T-helper 1 cell (primary cell): ENCODE results near the gene IFNA8.
A peak's percentile ranks its signal among the peaks of the same experiment; 100 is the strongest.
"Not testable (repeated sequence)": the region's sequence is repeated elsewhere in the genome, so short reads cannot be mapped to it uniquely, and the experiment has no call there.

ENCODE experiments used
- DNase-seq, 5 donors: peaks; one replicate each; pipeline ENCODE4 v3.0.0-alpha.2; 2012 to 2020

IFNA8 gene

DNA sequence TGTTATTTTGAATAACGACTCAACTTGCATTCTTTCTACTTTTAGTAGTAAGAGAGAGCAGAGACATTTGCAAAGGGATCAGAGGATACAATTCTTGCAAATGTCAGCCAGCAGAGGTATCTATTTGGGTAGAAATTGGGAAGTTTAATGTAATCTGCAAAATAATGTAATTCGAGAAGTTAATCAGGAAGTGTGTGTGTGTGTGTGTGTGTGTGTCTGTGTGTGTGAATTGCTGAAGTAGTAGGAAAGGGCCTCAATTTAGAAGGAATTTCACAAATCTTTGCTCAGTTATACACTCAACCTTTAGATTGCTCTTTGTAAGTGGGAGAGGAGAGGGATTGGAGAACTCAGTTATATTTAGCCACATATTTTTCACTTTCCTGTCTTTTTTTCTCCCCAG, 20.3 kb downstream of the IFNA8 start:
- DNase-seq, result no peak

DNA sequence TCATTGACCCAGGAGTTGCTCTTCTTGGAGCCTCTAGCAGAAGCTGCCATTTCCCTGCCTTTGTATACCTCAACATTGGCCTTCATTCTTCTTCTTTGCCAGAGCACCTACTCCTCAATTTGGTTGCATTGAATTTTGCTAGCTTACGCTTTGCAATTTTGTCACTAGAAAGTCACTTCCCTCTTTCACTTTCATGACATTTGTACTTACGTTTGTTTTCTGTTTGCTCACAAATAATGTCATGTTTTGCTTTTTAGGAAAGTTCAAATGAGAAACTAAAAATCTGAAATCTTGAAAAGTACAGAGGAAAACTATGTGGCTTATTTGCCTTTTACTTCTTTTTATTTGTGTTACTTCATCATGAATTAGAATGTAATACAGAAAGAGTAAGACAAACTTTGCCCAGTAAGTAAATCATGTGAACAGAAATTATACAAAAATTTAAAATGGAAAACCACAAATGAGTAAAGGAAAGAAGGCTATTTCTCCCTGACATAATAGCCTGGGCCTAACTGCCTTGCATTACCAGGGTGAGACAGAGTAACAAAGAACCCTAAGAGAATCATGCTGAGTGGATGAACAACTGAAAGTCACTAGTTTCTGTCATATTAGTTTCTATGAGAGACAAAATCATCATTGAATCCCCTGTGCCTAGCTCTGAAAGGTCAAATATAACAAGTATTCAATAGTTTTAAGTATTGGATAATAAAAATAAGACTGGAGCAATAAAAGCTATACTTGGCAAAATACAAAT, 23.9 kb downstream of the IFNA8 start:
- no peak for DNase-seq

- peak in 4 of 5 donors; percentile 17 to 32 (median 21) for DNase-seq
Observed at GRCh38 chr9:21434202-21435014, 25.5 kb downstream of the IFNA8 start.

GRCh38 chr9:21435015-21435383, 26.1 kb downstream of the IFNA8 start:
- not testable (repeated sequence) for DNase-seq

- DNase-seq, result no peak
Observed at GRCh38 chr9:21440139-21440538, 31.2 kb downstream of the IFNA8 start, which contains the start of gene IFNA1. Gene IFNA1, plus strand, starts transcription at chr9:21440439. Its CDS starts 69 bp downstream, at chr9:21440508.

GRCh38 chr9:21443849-21444625, 35.1 kb downstream of the IFNA8 start:
- peak in 1 of 5 donors; percentile 63 for DNase-seq

GRCh38 chr9:21449312-21449711, 40.4 kb downstream of the IFNA8 start:
- DNase-seq, result not testable (repeated sequence)

- DNase-seq, result no peak
Observed at GRCh38 chr9:21450733-21451394, 41.9 kb downstream of the IFNA8 start.

GRCh38 chr9:21452681-21453080, 43.8 kb downstream of the IFNA8 start:
- no peak for DNase-seq

- DNase-seq, result no peak
Observed at GRCh38 chr9:21454149-21454548, 45.2 kb downstream of the IFNA8 start.

DNA sequence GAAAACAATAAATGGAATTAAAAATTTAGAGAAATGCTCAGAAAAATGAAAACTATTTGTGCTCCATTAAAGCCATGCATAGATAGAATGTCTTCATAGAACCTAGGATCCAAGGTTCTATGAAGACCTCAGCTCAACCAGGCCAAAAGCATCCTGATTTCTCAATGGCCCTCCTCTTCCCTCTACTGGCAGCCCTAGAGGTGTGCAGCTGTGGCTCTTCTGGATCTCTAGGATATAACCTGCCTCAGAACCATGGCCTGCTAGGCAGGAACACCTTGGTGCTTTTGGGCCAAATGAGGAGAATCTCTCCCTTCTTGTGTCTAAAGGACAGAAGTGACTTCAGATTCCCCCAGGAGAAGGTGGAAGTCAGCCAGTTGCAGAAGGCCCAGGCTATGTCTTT, 46.4 kb downstream of the IFNA8 start:
- DNase-seq, result peak in 2 of 5 donors; percentile 11 to 17
